Central memory CD8-positive, alpha-beta T cell (primary cell): Measurements from ENCODE around the gene SPRED3.
"Not testable (repeated sequence)": the region's sequence is repeated elsewhere in the genome, so short reads cannot be mapped to it uniquely, and the experiment has no call there.

Experiments used
- ATAC-seq: fragments of 150-1000 bp; cut with Tn5 transposase; replicated peaks from 2 replicates; pipeline ENCODE4 v1.10.0; 2022; ENCODE audit warnings: mild to moderate bottlenecking, moderate FRiP score, moderate number of reproducible peaks; ENCODE audit not compliant: poor library complexity, severe bottlenecking; ENCODE audit errors: extremely low read depth
- DNase-seq, 2 donors: peaks; one replicate each; pipeline ENCODE4 v3.0.0; 2021; ENCODE audit warnings: low spot score in 2 of 2
- H3K27ac Mint-ChIP-seq: one replicate; pipeline ENCODE4 v1.8.0; 2022; ENCODE audit warnings: low read depth, mild to moderate bottlenecking, moderate library complexity, mixed read lengths
- H3K27me3 Mint-ChIP-seq: one replicate; pipeline ENCODE4 v1.8.0; 2022; ENCODE audit warnings: mixed read lengths
- H3K36me3 Mint-ChIP-seq: one replicate; pipeline ENCODE4 v1.8.0; 2022; ENCODE audit warnings: mild to moderate bottlenecking, moderate library complexity, mixed read lengths; ENCODE audit not compliant: insufficient read depth
- H3K4me1 Mint-ChIP-seq: one replicate; pipeline ENCODE4 v1.8.0; 2022; ENCODE audit warnings: mixed read lengths
- H3K4me3 Mint-ChIP-seq: one replicate; pipeline ENCODE4 v1.8.0; 2022; ENCODE audit warnings: mild to moderate bottlenecking, moderate library complexity, mixed read lengths
- H3K9me3 Mint-ChIP-seq: one replicate; pipeline ENCODE4 v1.8.0; 2022; ENCODE audit warnings: mixed read lengths

Gene SPRED3

GRCh38 chr19:38417544-38418506, 29.3 kb downstream of the SPRED3 start:
- H3K27ac Mint-ChIP-seq = peak overlapping the region; percentile 71
- peaks cover 18% of the 10 kb centered on the region for H3K4me1 Mint-ChIP-seq
- no peaks in the 10 kb centered on the region for H3K36me3 Mint-ChIP-seq
- no peaks in the 10 kb centered on the region for H3K9me3 Mint-ChIP-seq
- peak in 1 of 2 donors; percentile 17 for DNase-seq
- no peaks in the 10 kb centered on the region for H3K27me3 Mint-ChIP-seq
- H3K4me3 Mint-ChIP-seq = peak overlapping the region; percentile 79
- peak; percentile 66 for ATAC-seq

GRCh38 chr19:38420935-38421334, 32.4 kb downstream of the SPRED3 start:
- Mint-ChIP-seq H3K9me3 (no peaks in the 10 kb centered on the region), H3K27me3 (peaks cover 1% of the 10 kb centered on the region), H3K36me3 (no peaks in the 10 kb centered on the region), H3K27ac (no peak overlapping the region), H3K4me1 (peaks cover 22% of the 10 kb centered on the region), H3K4me3 (no peak overlapping the region)
- ATAC-seq (no peak), DNase-seq (no peak)

- DNase-seq (no peak), ATAC-seq (no peak)
- Mint-ChIP-seq H3K4me1 (peaks cover 23% of the 10 kb centered on the region), H3K36me3 (no peaks in the 10 kb centered on the region), H3K27me3 (peaks cover 8% of the 10 kb centered on the region), H3K27ac (no peak overlapping the region), H3K9me3 (no peaks in the 10 kb centered on the region), H3K4me3 (no peak overlapping the region)
Measured at GRCh38 chr19:38421856-38422255, 33.4 kb downstream of the SPRED3 start.

GRCh38 chr19:38422438-38422837, 33.9 kb downstream of the SPRED3 start:
- Mint-ChIP-seq H3K36me3 (no peaks in the 10 kb centered on the region), H3K9me3 (no peaks in the 10 kb centered on the region), H3K4me3 (no peak overlapping the region), H3K4me1 (peaks cover 17% of the 10 kb centered on the region), H3K27ac (no peak overlapping the region), H3K27me3 (peaks cover 8% of the 10 kb centered on the region)
- ATAC-seq (no peak), DNase-seq (no peak)

GRCh38 chr19:38424272-38424671, 35.8 kb downstream of the SPRED3 start:
- Mint-ChIP-seq H3K9me3 (no peaks in the 10 kb centered on the region), H3K27me3 (peaks cover 15% of the 10 kb centered on the region), H3K36me3 (no peaks in the 10 kb centered on the region), H3K4me1 (peaks cover 10% of the 10 kb centered on the region), H3K27ac (no peak overlapping the region), H3K4me3 (no peak overlapping the region)
- DNase-seq (no peak), ATAC-seq (no peak)

- H3K4me3 Mint-ChIP-seq = peak overlapping the region; percentile 36
- H3K9me3 Mint-ChIP-seq = no peaks in the 10 kb centered on the region
- ATAC-seq = no peak
- no peaks in the 10 kb centered on the region for H3K36me3 Mint-ChIP-seq
- H3K27ac Mint-ChIP-seq = no peak overlapping the region
- peaks cover 21% of the 10 kb centered on the region for H3K27me3 Mint-ChIP-seq
- peaks cover 10% of the 10 kb centered on the region for H3K4me1 Mint-ChIP-seq
- DNase-seq = no peak
Measured at GRCh38 chr19:38425222-38425809, 36.8 kb downstream of the SPRED3 start.

- no peak within 1 kb of the TSS for H3K27ac Mint-ChIP-seq
- H3K27me3 Mint-ChIP-seq = peaks cover 21% of the 10 kb centered on the region
- no peaks in the 10 kb centered on the region for H3K9me3 Mint-ChIP-seq
- peak within 1 kb of the TSS; percentile 36 for H3K4me3 Mint-ChIP-seq
- no peaks in the 10 kb centered on the region for H3K36me3 Mint-ChIP-seq
- no peak for ATAC-seq
- no peak for DNase-seq
- H3K4me1 Mint-ChIP-seq = peaks cover 10% of the 10 kb centered on the region
Measured at GRCh38 chr19:38425810-38426466, 37.4 kb downstream of the SPRED3 start, which contains the start of gene RASGRP4. Gene RASGRP4 (minus strand): TSS chr19:38426219. CDS start chr19:38426091, 128 bp downstream.

- H3K9me3 Mint-ChIP-seq, ATAC-seq, H3K4me3 Mint-ChIP-seq, H3K27ac Mint-ChIP-seq, DNase-seq, H3K36me3 Mint-ChIP-seq, H3K4me1 Mint-ChIP-seq: not testable (repeated sequence)
- peaks cover 21% of the 10 kb centered on the region for H3K27me3 Mint-ChIP-seq
Measured at GRCh38 chr19:38427035-38427677, 38.7 kb downstream of the SPRED3 start.

GRCh38 chr19:38429055-38429810, 40.7 kb downstream of the SPRED3 start:
- H3K27me3 Mint-ChIP-seq = peaks cover 31% of the 10 kb centered on the region
- H3K27ac Mint-ChIP-seq = peak overlapping the region; percentile 64
- no peak for ATAC-seq
- H3K4me1 Mint-ChIP-seq = peaks cover 17% of the 10 kb centered on the region
- H3K36me3 Mint-ChIP-seq = no peaks in the 10 kb centered on the region
- DNase-seq = no peak
- H3K9me3 Mint-ChIP-seq = no peaks in the 10 kb centered on the region
- H3K4me3 Mint-ChIP-seq = no peak overlapping the region

- ATAC-seq (no peak), DNase-seq (no peak)
- Mint-ChIP-seq H3K4me1 (peaks cover 21% of the 10 kb centered on the region), H3K36me3 (no peaks in the 10 kb centered on the region), H3K4me3 (no peak overlapping the region), H3K27me3 (peaks cover 36% of the 10 kb centered on the region), H3K9me3 (no peaks in the 10 kb centered on the region), H3K27ac (no peak overlapping the region)
Measured at GRCh38 chr19:38429811-38430156, 41.3 kb downstream of the SPRED3 start.

GRCh38 chr19:38430931-38431330, 42.4 kb downstream of the SPRED3 start:
- H3K27ac Mint-ChIP-seq = no peak overlapping the region
- peaks cover 16% of the 10 kb centered on the region for H3K4me1 Mint-ChIP-seq
- H3K36me3 Mint-ChIP-seq = no peaks in the 10 kb centered on the region
- H3K27me3 Mint-ChIP-seq = peaks cover 42% of the 10 kb centered on the region
- ATAC-seq (no peak), DNase-seq (no peak)
- no peak overlapping the region for H3K4me3 Mint-ChIP-seq
- H3K9me3 Mint-ChIP-seq = no peaks in the 10 kb centered on the region

- H3K9me3 Mint-ChIP-seq = no peaks in the 10 kb centered on the region
- peak within 1 kb of the TSS; percentile 26 for H3K4me3 Mint-ChIP-seq
- H3K4me1 Mint-ChIP-seq = peaks cover 11% of the 10 kb centered on the region
- DNase-seq = no peak
- H3K36me3 Mint-ChIP-seq = no peaks in the 10 kb centered on the region
- peaks cover 55% of the 10 kb centered on the region for H3K27me3 Mint-ChIP-seq
- no peak for ATAC-seq
- H3K27ac Mint-ChIP-seq = no peak within 1 kb of the TSS
Measured at GRCh38 chr19:38433268-38433733, 44.8 kb downstream of the SPRED3 start, which contains the start of gene RYR1. Gene RYR1 (plus strand): TSS chr19:38433691. CDS start chr19:38433830, 139 bp downstream.
